K562 (cell line): ENCODE results near the gene FHL1.

Experiments used
- BHLHE40 ChIP-seq: IDR thresholded peaks from 2 replicates; pipeline ENCODE4 v1.6.1; 2011; ENCODE audit warnings: low read length, improper control_type of control experiment
- CHCHD3 ChIP-seq: fragments of 250-450 bp; sonication (Bioruptor Pico); IDR thresholded peaks from 2 replicates; pipeline ENCODE4 v2.1.2; 2022; ENCODE audit warnings: mild to moderate bottlenecking
- RBM34 ChIP-seq: fragments of 200-400 bp; formaldehyde crosslinking; IDR thresholded peaks from 2 replicates; pipeline ENCODE4 v1.6.1; 2018; ENCODE audit warnings: low read length, borderline replicate concordance; ENCODE audit not compliant: insufficient read depth
- SNRNP70 ChIP-seq: fragments of 200-400 bp; formaldehyde crosslinking; optimal IDR thresholded peaks from 2 replicates; pipeline ENCODE3; 2017; ENCODE audit warnings: low read depth, low read length
- TF ChIP-seq, protein P1 (sequence below), 3 experiments: IDR thresholded peaks in 2 of 3; conservative IDR thresholded peaks in 1 of 3; 2 replicates each; pipeline ENCODE4 v1.5.1; 2011 to 2012; ENCODE audit warnings: low read length in 3 of 3, mild to moderate bottlenecking in 3 of 3, control low read depth in 2 of 3, improper control_type of control experiment in 1 of 3, inconsistent platforms in 1 of 3, low read depth in 1 of 3, mixed read lengths in 1 of 3, moderate library complexity in 1 of 3; ENCODE audit not compliant: insufficient read depth in 2 of 3

DNA sequence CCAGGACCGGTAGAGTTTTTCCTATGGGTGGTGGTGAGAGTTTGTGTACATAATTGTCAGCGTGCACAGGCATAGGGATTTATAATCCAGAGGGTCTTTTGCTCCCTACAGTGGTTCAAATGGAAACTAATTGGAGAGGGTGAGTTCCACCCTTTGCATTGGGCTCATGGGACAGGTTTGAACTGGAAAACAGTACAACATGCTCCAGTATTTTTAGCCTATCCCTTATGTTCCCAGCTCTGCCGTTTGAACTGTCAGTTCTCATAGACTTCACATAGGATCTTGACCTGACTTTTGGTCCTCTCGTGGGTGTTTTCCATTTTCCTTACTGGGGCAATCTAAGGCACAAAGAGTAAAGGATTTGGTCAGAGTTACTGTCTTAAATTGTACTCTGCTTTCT lies 31.8 kb downstream of the FHL1 start:
- TF ChIP-seq CHCHD3 (CRISPR knock-in tag) (no peak), SNRNP70 (no peak), BHLHE40 (no peak), RBM34 (no peak)
- TF ChIP-seq, protein P1, sequence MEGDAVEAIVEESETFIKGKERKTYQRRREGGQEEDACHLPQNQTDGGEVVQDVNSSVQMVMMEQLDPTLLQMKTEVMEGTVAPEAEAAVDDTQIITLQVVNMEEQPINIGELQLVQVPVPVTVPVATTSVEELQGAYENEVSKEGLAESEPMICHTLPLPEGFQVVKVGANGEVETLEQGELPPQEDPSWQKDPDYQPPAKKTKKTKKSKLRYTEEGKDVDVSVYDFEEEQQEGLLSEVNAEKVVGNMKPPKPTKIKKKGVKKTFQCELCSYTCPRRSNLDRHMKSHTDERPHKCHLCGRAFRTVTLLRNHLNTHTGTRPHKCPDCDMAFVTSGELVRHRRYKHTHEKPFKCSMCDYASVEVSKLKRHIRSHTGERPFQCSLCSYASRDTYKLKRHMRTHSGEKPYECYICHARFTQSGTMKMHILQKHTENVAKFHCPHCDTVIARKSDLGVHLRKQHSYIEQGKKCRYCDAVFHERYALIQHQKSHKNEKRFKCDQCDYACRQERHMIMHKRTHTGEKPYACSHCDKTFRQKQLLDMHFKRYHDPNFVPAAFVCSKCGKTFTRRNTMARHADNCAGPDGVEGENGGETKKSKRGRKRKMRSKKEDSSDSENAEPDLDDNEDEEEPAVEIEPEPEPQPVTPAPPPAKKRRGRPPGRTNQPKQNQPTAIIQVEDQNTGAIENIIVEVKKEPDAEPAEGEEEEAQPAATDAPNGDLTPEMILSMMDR (IDR thresholded peaks at IDR 0.05 in 2 of 3, conservative IDR thresholded peaks at IDR 0.05 in 1 of 3; ENCODE audit: insufficient read depth in 2 of 3, low read depth in 1 of 3, low read length in 3 of 3): no peak
